Kasumi-1 (cell line): Measurements from ENCODE around the gene PASK.
"Not testable (repeated sequence)": the region's sequence is repeated elsewhere in the genome, so short reads cannot be mapped to it uniquely, and the experiment has no call there.

Experiments
- DNase-seq, 2 experiments: peaks; one replicate each; lab custom pipeline; 2025; lab: John Stamatoyannopoulos, UW

Gene PASK

GRCh38 chr2:241148891-241149674 is at the start of gene PASK:
Gene PASK, minus strand, starts transcription at chr2:241149472. Its CDS starts 6,440 bp downstream, at chr2:241143032.
- peak; percentile 85 to 87 for DNase-seq

GRCh38 chr2:241198381-241199279 is 49.4 kb upstream of the PASK start:
- no peak for DNase-seq

- no peak for DNase-seq
Observed at GRCh38 chr2:241197947-241198346, 48.7 kb upstream of the PASK start.

GRCh38 chr2:241197246-241197645 is 48.0 kb upstream of the PASK start:
- not testable (repeated sequence) for DNase-seq

GRCh38 chr2:241195506-241196130 is 46.3 kb upstream of the PASK start:
- no peak for DNase-seq

GRCh38 chr2:241194811-241195210 is 45.5 kb upstream of the PASK start:
- DNase-seq = no peak

GRCh38 chr2:241193271-241193670 is 44.0 kb upstream of the PASK start:
- DNase-seq = no peak

GRCh38 chr2:241191081-241191480 is 41.8 kb upstream of the PASK start:
- no peak for DNase-seq

GRCh38 chr2:241190291-241190981 is 41.2 kb upstream of the PASK start:
- no peak for DNase-seq

GRCh38 chr2:241189856-241190201 is 40.6 kb upstream of the PASK start:
- DNase-seq = no peak

- no peak for DNase-seq
Observed at GRCh38 chr2:241189093-241189855, 40.0 kb upstream of the PASK start.

GRCh38 chr2:241188361-241189092 is 39.3 kb upstream of the PASK start, which contains the start of gene ANO7:
Gene ANO7, plus strand, starts transcription at chr2:241188677. Its CDS starts 1,387 bp downstream, at chr2:241190064.
- no peak for DNase-seq

GRCh38 chr2:241187918-241188234 is 38.6 kb upstream of the PASK start:
- no peak for DNase-seq

- no peak for DNase-seq
Observed at GRCh38 chr2:241187101-241187917, 38.0 kb upstream of the PASK start.

GRCh38 chr2:241185961-241186360 is 36.7 kb upstream of the PASK start:
- no peak for DNase-seq

- DNase-seq = no peak
Observed at GRCh38 chr2:241184901-241185300, 35.6 kb upstream of the PASK start.

- no peak for DNase-seq
Observed at GRCh38 chr2:241183221-241183620, 33.9 kb upstream of the PASK start.

- no peak for DNase-seq
Observed at GRCh38 chr2:241182531-241183133, 33.4 kb upstream of the PASK start.

- no peak for DNase-seq
Observed at GRCh38 chr2:241182126-241182525, 32.9 kb upstream of the PASK start.
